Tibial artery (tissue), 4 donors: ENCODE results near the gene PRPSAP1.

Experiments used
- DNase-seq, 2 donors: peaks; one replicate each; pipeline ENCODE4 v3.0.0-alpha.2; 2019
- H3K27ac ChIP-seq, 2 donors: fragments of 200-600 bp; sonication (generic) in 1 of 2; 1 replicate in 1 of 2; 2 replicates in 1 of 2; pipeline ENCODE4 v1.5.1; 2018 to 2019; ENCODE audit warnings: mild to moderate bottlenecking in 1 of 2
- H3K27me3 ChIP-seq, 2 donors: fragments of 200-600 bp; sonication (generic) in 1 of 2; one replicate each; pipeline versions ENCODE4 v1.5.1 to v1.6.0; 2016 to 2019
- H3K36me3 ChIP-seq, 3 donors: fragments of 200-600 bp; sonication (generic) in 2 of 3; one replicate each; pipeline ENCODE4 v1.5.1; 2016 to 2019; ENCODE audit warnings: mild to moderate bottlenecking in 2 of 3
- H3K4me1 ChIP-seq, 4 donors: fragments of 200-600 bp; sonication (generic) in 2 of 4; 1 replicate in 3 of 4; 2 replicates in 1 of 4; pipeline ENCODE4 v1.5.1; 2016 to 2019
- H3K4me3 ChIP-seq, 2 donors: fragments of 200-600 bp; sonication (generic) in 1 of 2; 1 replicate in 1 of 2; 2 replicates in 1 of 2; pipeline ENCODE4 v1.5.1; 2018 to 2019; ENCODE audit warnings: mild to moderate bottlenecking in 2 of 2
- H3K9me3 ChIP-seq, 3 donors: fragments of 200-600 bp; sonication (generic) in 1 of 3; one replicate each; pipeline ENCODE4 v1.5.1; 2016 to 2019
- CTCF ChIP-seq, 2 experiments: fragments of 200-600 bp in 1 of 2; fragments of 450-650 bp in 1 of 2; IDR thresholded peaks; one replicate each; pipeline ENCODE4 v1.5.1; 2017 to 2019; ENCODE audit warnings: antibody characterized with exemption in 2 of 2, mild to moderate bottlenecking in 1 of 2, moderate library complexity in 1 of 2
- intact Hi-C: fragments of 100-400 bp; cut with DNase I; formaldehyde crosslinking; loops from one replicate; pipeline ENCODE4 v1.15.0; 2023; ENCODE audit warnings: low total_unique reads

Gene PRPSAP1

GRCh38 chr17:76296186-76296585 lies 57.5 kb downstream of the PRPSAP1 start:
- Histone ChIP-seq H3K27me3 (no peaks in the 10 kb centered on the region), H3K27ac (no peak overlapping the region), H3K4me3 (no peak overlapping the region), H3K36me3 (peaks cover 0 to 25% (median 14%) of the 10 kb centered on the region in 3 donors), H3K4me1 (no peaks in the 10 kb centered on the region), H3K9me3 (no peaks in the 10 kb centered on the region)
- DNase-seq = no peak
- no peak for TF ChIP-seq CTCF (IDR thresholded peaks at IDR 0.05)
- intact Hi-C loops = no loop called here

DNA sequence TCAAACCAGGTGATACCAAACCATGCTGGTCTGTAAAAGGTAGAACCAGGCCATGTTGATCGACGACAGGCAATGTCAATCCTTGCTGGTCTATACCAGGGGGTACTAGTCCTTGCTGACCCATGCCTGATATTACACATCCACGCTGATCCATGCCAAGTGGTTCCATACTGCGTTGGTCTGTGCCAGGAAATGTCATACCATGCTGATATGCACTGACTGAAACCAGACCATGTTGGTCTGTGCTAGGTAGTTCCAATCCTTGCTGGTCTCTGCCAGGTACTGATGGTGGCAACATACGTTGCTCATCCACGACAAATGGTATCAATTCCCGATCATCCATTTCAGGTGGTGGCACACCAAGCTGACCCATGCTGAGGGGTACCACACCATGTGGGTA lies 60.6 kb downstream of the PRPSAP1 start:
- peaks cover 0 to 32% (median 19%) of the 10 kb centered on the region in 3 donors for H3K36me3 ChIP-seq
- no peak for DNase-seq
- H3K4me1 ChIP-seq = no peaks in the 10 kb centered on the region
- no peaks in the 10 kb centered on the region for H3K9me3 ChIP-seq
- no peak overlapping the region for H3K27ac ChIP-seq
- no peak overlapping the region for H3K4me3 ChIP-seq
- no peak for TF ChIP-seq CTCF (IDR thresholded peaks at IDR 0.05)
- intact Hi-C loops = no loop called here
- H3K27me3 ChIP-seq = no peaks in the 10 kb centered on the region

- no peaks in the 10 kb centered on the region for H3K4me1 ChIP-seq
- no peak for TF ChIP-seq CTCF (IDR thresholded peaks at IDR 0.05)
- no peaks in the 10 kb centered on the region for H3K27me3 ChIP-seq
- DNase-seq = no peak
- no peak overlapping the region for H3K4me3 ChIP-seq
- intact Hi-C loops = no loop called here
- no peaks in the 10 kb centered on the region for H3K9me3 ChIP-seq
- peaks cover 0 to 32% (median 19%) of the 10 kb centered on the region in 3 donors for H3K36me3 ChIP-seq
- no peak overlapping the region for H3K27ac ChIP-seq
Observed at GRCh38 chr17:76292567-76292966, 61.1 kb downstream of the PRPSAP1 start.

DNA sequence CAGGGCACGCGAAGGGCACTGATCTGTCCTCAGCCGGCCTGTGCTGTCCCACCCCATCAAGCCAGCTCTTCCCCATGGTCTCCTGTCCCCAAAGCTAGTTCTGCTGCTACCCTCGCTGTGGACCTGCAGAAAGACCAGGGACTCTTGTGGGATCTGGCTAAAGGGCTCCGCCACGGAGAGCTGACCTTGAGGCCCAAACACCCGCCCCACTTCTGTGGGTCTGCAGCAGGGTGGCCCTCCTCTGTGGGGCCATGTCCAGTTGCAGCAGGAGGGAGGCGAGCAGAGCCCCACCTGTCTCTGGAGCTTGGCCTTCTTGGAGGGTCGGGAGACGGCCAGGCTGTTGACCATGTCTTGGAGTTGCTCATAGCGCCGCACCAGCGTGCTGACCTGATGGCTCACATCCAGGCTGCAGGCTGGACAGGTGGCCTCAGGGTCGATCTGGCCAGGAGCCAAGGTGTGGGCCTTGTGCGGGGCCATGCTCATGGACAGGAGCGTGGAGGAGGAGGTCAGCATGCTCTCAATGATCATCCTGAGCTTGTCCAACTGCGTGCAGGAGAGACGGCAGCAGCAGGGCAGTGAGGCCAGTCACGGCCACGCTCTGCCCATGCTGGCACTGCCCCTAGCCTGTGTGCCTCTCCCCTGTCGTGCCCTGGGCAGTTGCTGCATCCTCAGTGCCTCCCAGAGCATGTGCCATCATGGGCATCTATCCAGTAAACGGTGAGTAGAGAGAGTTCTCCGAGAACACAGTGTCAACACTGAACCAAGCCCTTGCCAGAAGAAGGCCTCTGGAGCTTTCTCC lies 71.9 kb downstream of the PRPSAP1 start:
- Histone ChIP-seq H3K27me3 (no peaks in the 10 kb centered on the region), H3K4me1 (peaks cover 0 to 5% (median 0%) of the 10 kb centered on the region in 4 donors), H3K27ac (no peak overlapping the region), H3K36me3 (peaks cover 0 to 8% (median 0%) of the 10 kb centered on the region in 3 donors), H3K9me3 (no peaks in the 10 kb centered on the region), H3K4me3 (no peak overlapping the region)
- DNase-seq = no peak
- no peak for TF ChIP-seq CTCF (IDR thresholded peaks at IDR 0.05)
- intact Hi-C loops = loop anchor here (2.0 kb wide), 1 partner anchor 161 kb away; no protein-coding TSS in a partner anchor

DNA sequence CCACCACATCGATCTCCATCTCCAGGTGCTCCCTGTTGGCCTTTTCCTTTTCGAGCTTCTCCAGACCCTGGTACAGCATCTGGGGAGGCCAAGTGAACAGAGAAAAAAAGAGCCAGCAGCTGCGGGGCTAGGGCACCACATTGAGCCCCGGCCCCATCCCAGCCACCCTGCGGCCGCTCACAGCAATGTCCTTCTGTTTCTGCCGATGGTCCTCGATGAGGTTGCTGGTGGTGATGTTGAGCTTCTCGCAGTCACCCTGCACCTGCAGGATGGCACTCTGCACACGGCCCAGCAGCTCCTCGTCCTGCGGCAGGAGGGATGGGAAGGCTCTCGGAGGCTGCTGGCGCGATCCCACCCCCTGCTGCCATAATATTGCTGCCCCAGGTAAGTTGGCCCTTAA lies 73.1 kb downstream of the PRPSAP1 start:
- peaks cover 0 to 5% (median 0%) of the 10 kb centered on the region in 4 donors for H3K4me1 ChIP-seq
- intact Hi-C loops = loop anchor here (2.0 kb wide), 1 partner anchor 160 kb away; no protein-coding TSS in a partner anchor
- no peaks in the 10 kb centered on the region for H3K27me3 ChIP-seq
- no peak overlapping the region for H3K27ac ChIP-seq
- DNase-seq = no peak
- H3K4me3 ChIP-seq = no peak overlapping the region
- H3K36me3 ChIP-seq = peaks cover 0 to 8% (median 0%) of the 10 kb centered on the region in 3 donors
- H3K9me3 ChIP-seq = no peaks in the 10 kb centered on the region
- TF ChIP-seq CTCF (IDR thresholded peaks at IDR 0.05) = no peak
